BLaER1 (cell line): ENCODE results near the gene DRICH1.
"Not testable (repeated sequence)": the region's sequence is repeated elsewhere in the genome, so short reads cannot be mapped to it uniquely, and the experiment has no call there.

Experiments used
- H3K27ac ChIP-seq: shearing (Covaris generic); formaldehyde crosslinking; 2 replicates; pipeline ENCODE4 v1.8.1; 2022
- H3K27me3 ChIP-seq: shearing (Covaris generic); formaldehyde crosslinking; 2 replicates; pipeline ENCODE4 v1.8.1; 2022
- H3K36me3 ChIP-seq: shearing (Covaris generic); formaldehyde crosslinking; 2 replicates; pipeline ENCODE4 v1.8.1; 2022
- H3K4me1 ChIP-seq: shearing (Covaris generic); formaldehyde crosslinking; 2 replicates; pipeline ENCODE4 v1.8.1; 2022
- H3K4me2 ChIP-seq: shearing (Covaris generic); formaldehyde crosslinking; 2 replicates; pipeline ENCODE4 v1.8.1; 2022
- H3K4me3 ChIP-seq: shearing (Covaris generic); formaldehyde crosslinking; 2 replicates; pipeline ENCODE4 v1.8.1; 2022
- H3K9ac ChIP-seq: shearing (Covaris generic); formaldehyde crosslinking; 2 replicates; pipeline ENCODE4 v1.8.1; 2022
- H3K9me3 ChIP-seq: shearing (Covaris generic); formaldehyde crosslinking; 2 replicates; pipeline ENCODE4 v1.8.1; 2022
- H4K20me1 ChIP-seq: shearing (Covaris generic); formaldehyde crosslinking; 2 replicates; pipeline ENCODE4 v1.8.1; 2022
- Cebpa-rat ChIP-seq: shearing (Covaris generic); IDR thresholded peaks from 2 replicates; pipeline ENCODE4 v1.8.1; 2022

The DRICH1 gene

DNA sequence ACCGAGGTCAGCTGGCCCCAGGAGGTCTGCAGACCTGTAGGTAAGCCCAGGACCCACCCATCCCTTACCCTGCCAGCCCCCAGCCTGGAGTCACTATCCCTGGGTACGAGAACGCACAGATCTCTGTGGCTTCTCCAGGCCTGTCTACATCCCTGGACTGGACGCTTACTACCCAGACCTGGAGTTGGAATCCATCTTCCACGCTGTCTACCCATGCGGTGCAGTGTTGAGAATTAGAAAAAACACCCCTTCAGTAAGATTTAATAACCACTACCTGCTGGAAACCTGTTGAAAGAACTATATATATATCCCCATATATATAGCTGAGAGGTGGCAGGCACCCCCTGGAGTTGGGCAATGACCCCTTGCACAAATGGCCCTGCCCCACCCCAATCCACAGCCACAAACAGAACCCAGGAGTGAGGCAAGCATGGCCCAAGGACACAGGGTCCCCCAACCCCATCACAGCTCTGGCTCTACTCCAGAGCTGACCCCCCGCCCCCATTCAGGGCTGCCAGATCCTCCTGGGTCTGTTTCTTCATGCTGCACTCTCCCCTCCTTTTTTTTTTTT is 41.0 kb upstream of the DRICH1 start:
- no peak for TF ChIP-seq Cebpa-rat
- H3K27ac ChIP-seq, result no peak overlapping the region
- no peak overlapping the region for H3K9ac ChIP-seq
- H3K27me3 ChIP-seq, result no peaks in the 10 kb centered on the region
- H3K36me3 ChIP-seq, result peaks cover 63% of the 10 kb centered on the region
- H3K4me1 ChIP-seq, result peaks cover 23% of the 10 kb centered on the region
- no peaks in the 10 kb centered on the region; the same call in 1 of the 2 replicates for H3K9me3 ChIP-seq
- H3K4me3 ChIP-seq, result no peak overlapping the region
- no peaks in the 10 kb centered on the region for H4K20me1 ChIP-seq
- no peak overlapping the region for H3K4me2 ChIP-seq

DNA sequence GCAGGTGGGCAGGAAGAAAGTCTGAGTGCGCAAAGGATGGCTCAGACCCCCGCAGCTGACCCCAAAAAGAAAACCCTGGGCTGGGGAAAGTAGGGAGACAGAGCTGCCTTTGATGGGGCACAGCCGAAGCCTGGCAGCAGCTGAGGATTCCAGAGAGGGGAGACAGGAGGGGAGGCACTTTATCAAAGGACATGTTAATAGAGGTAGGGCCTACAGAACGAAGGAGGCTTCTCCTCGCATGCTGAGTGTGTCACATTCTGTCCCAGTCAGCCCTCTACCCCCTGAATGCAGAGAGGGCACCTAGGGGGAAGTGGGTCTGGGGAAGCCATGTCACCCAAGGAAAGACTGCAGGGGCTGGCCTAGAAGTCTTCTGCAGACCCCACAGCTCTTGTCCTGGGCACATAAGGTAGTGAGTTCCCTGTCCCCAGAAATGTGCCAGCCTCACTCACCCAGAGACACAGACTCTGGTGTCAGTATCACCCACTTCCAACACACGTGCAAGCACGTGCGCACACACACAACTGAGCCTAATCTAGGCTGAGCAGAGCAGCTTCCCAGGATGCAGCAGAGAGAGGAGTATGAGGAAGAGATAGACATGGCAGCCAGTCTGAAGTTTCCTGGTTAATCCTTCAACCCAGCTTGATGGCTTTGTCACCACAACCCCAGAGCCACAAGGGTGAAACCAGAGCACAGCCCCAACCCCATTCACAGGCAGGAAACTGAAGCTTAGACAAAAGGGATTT is 40.4 kb upstream of the DRICH1 start:
- not testable (repeated sequence) for H3K9me3 ChIP-seq, H3K4me2 ChIP-seq, H3K27ac ChIP-seq, H3K27me3 ChIP-seq, H3K4me3 ChIP-seq, H4K20me1 ChIP-seq, H3K9ac ChIP-seq
- peaks cover 23% of the 10 kb centered on the region for H3K4me1 ChIP-seq
- H3K36me3 ChIP-seq, result peaks cover 57% of the 10 kb centered on the region

DNA sequence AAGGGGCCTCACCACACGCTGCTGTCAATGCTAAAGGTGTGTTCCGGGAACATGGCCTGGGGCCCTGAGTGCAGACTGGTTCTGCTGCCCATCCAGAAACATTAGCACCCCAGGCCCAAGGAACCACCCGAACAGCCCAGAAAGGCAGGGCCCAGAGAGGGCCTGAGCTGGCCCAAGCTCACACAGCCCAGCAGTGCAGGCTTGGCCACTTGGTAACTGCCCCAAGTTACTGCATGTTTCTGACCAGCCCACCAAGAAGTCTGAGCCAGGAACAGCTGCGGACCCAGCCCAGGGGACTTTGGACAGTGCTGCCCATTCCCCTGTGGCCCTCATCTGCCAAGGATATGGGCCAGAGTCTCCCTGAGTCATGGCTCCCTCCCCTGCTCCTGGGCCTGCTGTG is 39.3 kb upstream of the DRICH1 start:
- not testable (repeated sequence) for H3K9ac ChIP-seq, H3K27ac ChIP-seq, H3K4me3 ChIP-seq, H4K20me1 ChIP-seq, H3K4me2 ChIP-seq, H3K27me3 ChIP-seq, H3K9me3 ChIP-seq
- Histone ChIP-seq H3K36me3 (peaks cover 47% of the 10 kb centered on the region), H3K4me1 (peaks cover 13% of the 10 kb centered on the region)

DNA sequence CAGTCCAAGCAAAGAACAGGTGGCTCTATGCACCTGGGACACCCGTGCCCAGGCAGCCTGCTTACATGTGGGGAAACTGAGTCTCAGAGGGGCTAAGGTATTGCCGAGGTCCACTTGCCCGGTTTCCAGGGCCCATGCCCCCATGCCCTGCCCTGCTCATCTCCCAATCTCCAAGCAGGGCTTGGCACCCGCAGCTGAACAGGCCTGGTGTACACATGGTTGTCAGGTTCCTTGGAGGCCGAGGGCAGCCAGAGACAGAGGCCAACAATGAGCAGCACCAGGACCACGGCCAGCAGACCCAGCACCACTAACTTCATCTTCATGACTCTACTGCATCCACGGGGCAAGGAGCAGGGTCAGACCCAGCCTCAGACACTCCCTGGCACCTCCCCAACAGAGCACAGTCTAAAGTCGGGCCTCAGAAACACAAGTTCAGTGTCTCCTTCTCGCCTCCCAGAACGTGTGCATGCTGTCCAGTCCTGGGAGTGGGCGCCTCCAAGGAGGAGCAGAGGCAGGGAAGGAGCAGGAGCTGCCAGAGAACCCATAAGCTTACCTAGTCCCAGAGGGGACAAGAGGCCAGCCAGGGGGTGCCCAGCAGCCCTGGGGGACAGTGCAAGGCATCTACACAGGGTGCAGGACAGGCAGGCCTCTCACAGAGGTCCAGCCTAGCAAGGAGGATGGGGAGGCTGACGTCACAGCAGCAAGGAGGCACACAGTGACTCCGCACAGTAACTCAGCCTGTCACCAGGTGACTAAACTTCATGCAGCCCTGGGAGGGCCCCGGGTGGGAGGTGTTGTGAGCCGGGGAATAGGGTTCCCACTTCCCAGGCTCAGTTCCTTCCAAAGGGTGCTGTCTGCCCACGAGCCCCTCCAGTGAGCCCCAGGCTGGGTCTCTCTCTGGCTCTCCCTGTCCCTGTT is 38.5 kb upstream of the DRICH1 start:
- peaks cover 5% of the 10 kb centered on the region; the same call in 1 of the 2 replicates for H3K9me3 ChIP-seq
- no peak overlapping the region for H3K4me3 ChIP-seq
- peaks cover 5% of the 10 kb centered on the region for H3K4me1 ChIP-seq
- no peaks in the 10 kb centered on the region for H4K20me1 ChIP-seq
- no peak for TF ChIP-seq Cebpa-rat
- no peaks in the 10 kb centered on the region for H3K27me3 ChIP-seq
- H3K36me3 ChIP-seq, result peaks cover 44% of the 10 kb centered on the region
- no peak overlapping the region for H3K9ac ChIP-seq
- H3K27ac ChIP-seq, result 0 out of 2 replicates have a peak overlapping the region, but pooled peaks have one; percentile 22
- H3K4me2 ChIP-seq, result no peak overlapping the region

DNA sequence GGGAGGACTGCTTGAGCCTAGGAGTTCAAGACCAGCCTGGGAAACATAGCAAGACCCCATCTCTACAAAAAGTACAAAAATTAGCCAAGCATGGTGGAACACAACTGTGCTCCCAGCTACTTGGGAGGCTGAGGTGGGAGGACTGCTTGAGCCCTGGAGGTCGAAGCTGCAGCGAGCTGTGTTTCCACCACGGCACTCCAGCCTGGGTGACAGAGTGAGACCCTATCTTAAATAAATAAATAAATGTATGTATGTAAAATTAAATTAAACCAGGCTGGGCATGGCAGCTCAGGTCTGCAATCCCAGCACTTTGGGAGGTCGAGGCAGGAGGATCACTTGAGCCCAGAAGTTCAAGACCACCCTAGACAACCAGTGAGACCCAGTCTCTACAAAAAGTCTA is 28.3 kb upstream of the DRICH1 start:
- H3K27ac ChIP-seq, H3K4me2 ChIP-seq: not testable (repeated sequence)

DNA sequence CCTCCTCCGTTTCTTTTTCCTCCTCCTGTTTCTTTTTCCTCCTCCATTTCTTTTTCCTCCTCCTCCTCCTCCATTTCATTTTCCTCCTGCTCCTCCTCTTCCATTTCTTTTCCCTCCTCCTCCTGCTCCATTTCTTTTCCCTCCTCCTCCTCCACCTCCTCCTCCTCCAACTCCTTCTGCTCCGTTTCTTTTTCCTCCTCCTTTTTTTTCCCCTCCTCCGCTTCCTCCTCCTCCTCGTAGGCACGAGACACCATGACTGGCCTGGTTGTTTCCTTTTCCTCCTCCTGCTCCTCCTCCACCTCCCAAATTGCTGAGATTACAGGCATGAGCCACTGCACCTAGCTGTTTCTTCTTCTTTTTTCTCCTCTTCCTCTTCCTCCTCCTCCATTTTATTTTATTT is 25.6 kb upstream of the DRICH1 start:
- Histone ChIP-seq H3K36me3 (peaks cover 88% of the 10 kb centered on the region), H3K4me2 (no peak overlapping the region), H3K9me3 (no peaks in the 10 kb centered on the region; the same call in 1 of the 2 replicates), H3K4me1 (peaks cover 2% of the 10 kb centered on the region), H4K20me1 (no peaks in the 10 kb centered on the region), H3K9ac (no peak overlapping the region), H3K4me3 (no peak overlapping the region), H3K27ac (no peak overlapping the region), H3K27me3 (no peaks in the 10 kb centered on the region)
- TF ChIP-seq Cebpa-rat, result no peak

More for the DNA sequence above, 28.3 kb upstream of the DRICH1 start:
- not testable (repeated sequence) for H3K27me3 ChIP-seq, H3K4me3 ChIP-seq, H4K20me1 ChIP-seq, H3K9ac ChIP-seq, H3K4me1 ChIP-seq, H3K9me3 ChIP-seq
- peaks cover 83% of the 10 kb centered on the region for H3K36me3 ChIP-seq

DNA sequence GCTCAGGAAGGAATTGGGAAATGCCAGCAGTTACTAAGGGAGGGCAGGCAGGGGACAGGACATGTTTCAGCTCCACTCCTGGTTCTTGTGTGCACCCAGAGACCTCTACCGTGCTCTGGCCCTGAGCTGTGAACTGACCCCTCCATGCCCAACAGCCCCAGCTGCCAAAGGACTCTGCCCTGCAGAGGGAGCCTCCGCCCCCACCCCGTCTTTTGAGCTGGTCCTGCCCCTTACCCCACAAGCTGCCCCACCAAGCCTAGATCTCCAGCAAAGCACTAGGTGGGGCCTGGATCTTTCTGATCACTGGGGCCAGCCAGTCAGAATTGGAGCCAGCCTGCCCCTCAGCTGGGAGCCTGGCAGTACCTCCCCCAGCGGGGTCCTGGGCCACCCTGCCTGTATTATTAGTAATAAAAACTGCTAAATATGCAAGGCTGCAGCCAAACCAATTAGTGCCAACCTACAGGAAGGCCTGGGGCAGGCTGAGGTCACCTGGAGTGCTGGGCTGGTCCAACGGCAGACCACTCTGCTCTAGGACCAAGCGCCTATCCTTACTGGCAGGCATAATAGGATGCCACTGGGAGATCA is 23.9 kb upstream of the DRICH1 start:
- Histone ChIP-seq H3K4me2 (no peak overlapping the region), H3K27me3 (no peaks in the 10 kb centered on the region), H3K9ac (no peak overlapping the region), H3K9me3 (no peaks in the 10 kb centered on the region), H3K4me1 (peaks cover 16% of the 10 kb centered on the region), H3K27ac (no peak overlapping the region), H4K20me1 (no peaks in the 10 kb centered on the region), H3K36me3 (peaks cover 86% of the 10 kb centered on the region), H3K4me3 (no peak overlapping the region)
- TF ChIP-seq Cebpa-rat, result no peak

DNA sequence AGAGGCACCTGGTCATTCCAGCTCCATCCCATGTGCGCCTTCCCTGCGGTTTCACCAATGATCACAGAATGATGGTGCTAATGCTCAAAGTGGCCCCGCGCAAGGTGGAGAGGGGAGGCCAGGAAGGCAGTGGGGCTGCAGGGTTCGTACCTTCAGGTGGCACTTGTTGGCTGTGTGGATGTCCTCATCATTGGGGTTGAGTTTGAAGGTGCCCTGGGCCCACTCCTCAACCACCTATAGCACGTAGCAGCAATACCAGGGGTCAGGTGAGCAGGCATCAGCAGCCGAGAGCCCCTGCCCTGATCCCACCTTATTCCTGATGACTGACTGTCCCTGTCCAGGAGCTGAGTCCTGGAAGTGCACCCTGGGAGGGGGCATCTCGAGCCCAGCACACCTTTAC is 20.6 kb upstream of the DRICH1 start:
- peaks cover 16% of the 10 kb centered on the region for H3K4me1 ChIP-seq
- H3K4me3 ChIP-seq, result no peak overlapping the region
- no peaks in the 10 kb centered on the region for H4K20me1 ChIP-seq
- no peak overlapping the region for H3K27ac ChIP-seq
- no peaks in the 10 kb centered on the region for H3K9me3 ChIP-seq
- no peaks in the 10 kb centered on the region for H3K27me3 ChIP-seq
- no peak for TF ChIP-seq Cebpa-rat
- peaks cover 79% of the 10 kb centered on the region for H3K36me3 ChIP-seq
- H3K9ac ChIP-seq, result no peak overlapping the region
- H3K4me2 ChIP-seq, result no peak overlapping the region

DNA sequence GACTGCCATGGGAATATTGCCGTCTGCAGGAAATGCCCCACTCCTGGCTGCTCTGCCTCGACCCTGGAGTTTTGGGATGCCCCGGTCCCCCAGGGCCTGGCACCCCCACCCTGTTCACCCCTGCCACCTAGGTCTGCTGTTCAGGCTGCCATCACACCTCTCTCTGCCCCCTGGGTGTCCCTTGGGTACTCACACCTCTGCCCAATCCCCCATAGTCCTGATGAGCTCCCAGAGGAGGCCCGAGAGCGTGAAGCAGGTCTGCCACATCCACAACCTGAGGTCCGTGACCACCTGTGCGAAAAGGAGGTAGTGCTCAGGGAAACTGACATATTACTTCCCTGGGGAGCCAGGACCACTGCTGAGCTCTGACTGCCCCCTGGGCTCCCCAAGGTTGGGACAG is 20.2 kb upstream of the DRICH1 start:
- Histone ChIP-seq H3K36me3 (peaks cover 75% of the 10 kb centered on the region), H3K9me3 (no peaks in the 10 kb centered on the region), H3K27me3 (no peaks in the 10 kb centered on the region), H3K4me1 (peaks cover 16% of the 10 kb centered on the region), H3K4me3 (no peak overlapping the region), H4K20me1 (no peaks in the 10 kb centered on the region), H3K9ac (no peak overlapping the region), H3K27ac (no peak overlapping the region), H3K4me2 (peak overlapping the region; percentile 39; the same call in 1 of the 2 replicates)
- no peak for TF ChIP-seq Cebpa-rat

DNA sequence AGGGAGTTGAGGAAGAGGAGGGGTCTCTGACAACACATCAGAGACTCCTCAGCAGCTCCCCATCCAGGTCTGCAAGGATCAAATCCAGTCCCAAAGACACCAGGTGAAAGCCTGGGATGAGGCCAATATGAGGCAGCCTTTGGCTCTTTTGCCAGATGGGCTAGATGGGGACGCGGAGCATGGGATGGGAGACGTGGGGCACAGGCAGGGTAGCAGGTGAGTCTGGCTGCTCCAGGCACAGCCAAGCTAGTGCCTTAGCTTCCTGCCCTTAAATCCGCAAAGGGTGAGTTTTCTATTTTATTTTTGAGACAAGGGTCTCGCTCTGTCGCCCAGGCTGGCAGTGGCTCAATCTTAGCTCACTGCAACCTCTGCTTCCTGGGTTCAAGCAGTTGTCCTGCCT is 19.6 kb upstream of the DRICH1 start:
- Histone ChIP-seq H4K20me1 (no peaks in the 10 kb centered on the region), H3K27ac (0 out of 2 replicates have a peak overlapping the region, but pooled peaks have one; percentile 7), H3K36me3 (peaks cover 69% of the 10 kb centered on the region), H3K9ac (no peak overlapping the region; the same call in 1 of the 2 replicates), H3K4me2 (peak overlapping the region; percentile 39; the same call in 1 of the 2 replicates), H3K9me3 (no peaks in the 10 kb centered on the region), H3K27me3 (no peaks in the 10 kb centered on the region), H3K4me1 (peaks cover 16% of the 10 kb centered on the region), H3K4me3 (no peak overlapping the region)
- TF ChIP-seq Cebpa-rat, result no peak
